Spleen (tissue), 7 donors: ENCODE results near the gene SETD3.

Experiments used
- CTCF ChIP-seq, 11 experiments: fragments of 200-600 bp in 7 of 11; fragments of 450-650 bp in 4 of 11; sonication (generic) in 4 of 11; IDR thresholded peaks in 8 of 11; conservative IDR thresholded peaks in 3 of 11; 1 replicate in 7 of 11; 2 replicates in 4 of 11; pipeline versions ENCODE4 v1.4.0 to v1.8.0; 2016 to 2021; ENCODE audit warnings: antibody characterized with exemption in 11 of 11, inconsistent platforms in 4 of 11, mild to moderate bottlenecking in 1 of 11
- POLR2A ChIP-seq, 3 donors: fragments of 450-650 bp; IDR thresholded peaks; one replicate each; pipeline ENCODE4 v1.5.1; 2017; ENCODE audit warnings: antibody characterized with exemption in 3 of 3, mild to moderate bottlenecking in 1 of 3
- donor health status: DM: no; HTN: no; CAD: no; lungs with moderate emphysema.
- donor health status: DM: no; HTN: no; CAD: no.
- donor health status: DM: no; HTN: no; CAD: no.

GRCh38 chr14:99351166-99352007, 129.3 kb downstream of the SETD3 start:
- TF ChIP-seq POLR2A (IDR thresholded peaks at IDR 0.05) (no peak), CTCF (IDR thresholded peaks at IDR 0.05 in 8 of 11, conservative IDR thresholded peaks at IDR 0.05 in 3 of 11) (no peak)
